GM19455 (cell line): ENCODE measurements around the gene DSTN.

Experiments used
- ATAC-seq: cut with Tn5 transposase; IDR thresholded peaks from one replicate; pipeline ENCODE4 v1.9.1; 2021; ENCODE audit not compliant: unreplicated experiment

DSTN gene

DNA sequence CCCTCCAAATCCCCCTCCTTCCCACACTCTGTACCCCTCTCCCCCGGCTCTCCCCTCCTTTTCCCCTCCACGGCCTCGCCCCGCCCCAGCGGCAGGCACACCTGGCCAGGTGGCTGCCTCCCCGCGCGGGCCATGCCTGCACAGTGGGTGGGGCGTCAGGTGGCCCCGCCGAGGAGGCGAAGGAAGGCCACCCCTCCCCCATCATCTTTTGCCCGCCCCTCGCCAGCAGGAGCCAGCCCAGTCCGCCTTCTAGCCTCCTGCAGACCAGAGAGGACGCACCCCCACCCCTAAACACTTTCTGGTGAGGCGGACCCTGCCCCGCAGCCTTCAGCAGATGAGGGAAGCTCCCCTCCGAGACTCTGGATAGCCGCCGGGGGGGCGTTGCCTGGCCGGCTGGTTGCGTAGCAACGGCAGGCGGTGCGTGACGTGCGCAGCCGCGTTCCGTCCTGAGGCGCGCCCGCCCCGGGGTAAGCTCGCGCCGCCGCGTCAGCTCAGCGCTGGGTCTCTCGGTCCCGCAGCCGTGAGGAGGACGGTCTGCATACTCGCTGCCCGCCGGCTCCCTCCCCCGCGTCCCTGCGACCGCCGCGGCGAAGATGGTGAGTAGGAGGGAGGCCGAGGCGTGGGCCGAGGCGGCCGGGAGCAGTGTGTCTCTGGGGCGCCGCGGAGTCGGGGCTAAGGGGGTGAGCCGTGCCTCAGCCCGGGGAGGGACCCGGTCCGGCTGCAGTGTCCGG lies at the start of gene DSTN:
TSS of gene DSTN (plus strand) at position 460 of the 731 bp plus-strand sequence. CDS start at position 594, 134 bp downstream.
- ATAC-seq: peak; percentile 94

DNA sequence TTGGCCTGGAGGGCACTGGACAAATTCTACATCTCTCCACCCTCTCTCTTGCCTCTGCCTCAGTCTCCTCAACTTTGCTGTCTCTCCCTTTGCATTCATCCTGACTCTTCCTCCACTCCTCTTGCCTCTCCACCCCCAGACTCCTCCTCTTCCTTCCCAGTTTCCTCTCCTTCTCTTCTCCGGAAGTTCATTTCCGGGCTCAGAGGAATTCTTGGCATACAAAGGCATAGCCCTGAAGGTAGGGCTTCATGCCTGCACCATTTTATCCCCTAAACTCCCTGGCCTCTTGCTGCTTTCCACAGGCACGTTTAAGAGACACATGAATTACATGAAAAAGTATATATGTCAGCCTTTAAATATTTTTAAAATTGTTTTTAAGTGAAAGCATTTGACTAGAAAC lies 49.3 kb upstream of the DSTN start:
- ATAC-seq: no peak

DNA sequence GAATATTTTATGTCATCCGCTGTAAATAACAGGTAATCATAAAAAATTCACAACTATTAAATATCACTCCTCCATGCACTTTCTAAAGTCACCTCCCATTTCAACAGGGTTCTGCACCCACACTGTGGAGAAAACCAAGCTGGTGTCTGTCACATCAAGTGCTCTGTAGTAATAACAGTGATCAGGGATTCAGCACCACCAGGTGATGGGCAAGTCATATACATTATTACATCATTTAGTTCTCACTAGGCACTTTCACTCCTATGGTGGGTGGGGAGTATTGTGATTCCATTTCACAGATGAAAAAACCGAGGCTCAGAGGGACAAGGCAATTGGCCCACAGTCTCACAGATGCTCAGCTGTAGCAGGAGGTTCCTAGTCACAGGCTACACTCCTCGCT lies 47.3 kb upstream of the DSTN start:
- ATAC-seq: no peak

DNA sequence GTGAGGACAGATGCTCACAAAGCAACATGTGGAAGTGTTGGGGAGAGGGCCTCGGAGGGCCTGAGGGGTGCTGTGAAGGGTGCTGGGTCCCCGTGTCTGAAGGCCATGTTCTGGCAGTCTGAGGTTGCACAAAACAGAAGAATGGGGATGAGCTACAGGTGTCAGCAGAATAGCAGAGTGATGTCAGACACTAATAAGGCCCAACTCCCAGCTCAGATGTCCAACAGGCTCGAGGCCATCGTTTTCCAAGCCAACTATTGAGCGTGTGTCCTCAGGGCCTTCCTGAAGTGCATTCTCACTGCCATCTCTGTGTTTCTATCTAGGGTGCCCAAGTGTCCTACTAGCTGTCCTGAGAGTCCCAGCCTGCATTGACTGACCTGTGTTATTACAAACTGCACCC lies 46.5 kb upstream of the DSTN start:
- ATAC-seq: no peak

DNA sequence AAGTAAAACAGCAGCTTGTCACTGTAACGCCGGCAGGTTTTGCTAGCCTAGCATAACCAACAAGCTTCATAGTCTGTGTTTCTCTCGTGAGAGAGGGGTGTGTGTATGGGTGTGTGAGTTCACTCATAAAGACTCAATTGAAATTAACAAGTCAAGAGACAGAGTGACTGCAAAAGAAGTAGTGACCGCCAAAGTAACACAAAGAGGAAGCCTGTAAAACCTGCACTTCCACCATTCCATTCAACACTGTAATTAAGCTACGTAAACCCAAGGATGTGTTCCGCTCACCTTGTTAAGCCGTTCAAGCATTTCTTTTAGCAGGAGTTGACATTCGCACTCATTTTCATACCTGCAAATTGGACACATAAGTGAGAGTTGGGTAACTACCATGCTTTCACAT lies 45.3 kb upstream of the DSTN start:
- ATAC-seq: no peak

DNA sequence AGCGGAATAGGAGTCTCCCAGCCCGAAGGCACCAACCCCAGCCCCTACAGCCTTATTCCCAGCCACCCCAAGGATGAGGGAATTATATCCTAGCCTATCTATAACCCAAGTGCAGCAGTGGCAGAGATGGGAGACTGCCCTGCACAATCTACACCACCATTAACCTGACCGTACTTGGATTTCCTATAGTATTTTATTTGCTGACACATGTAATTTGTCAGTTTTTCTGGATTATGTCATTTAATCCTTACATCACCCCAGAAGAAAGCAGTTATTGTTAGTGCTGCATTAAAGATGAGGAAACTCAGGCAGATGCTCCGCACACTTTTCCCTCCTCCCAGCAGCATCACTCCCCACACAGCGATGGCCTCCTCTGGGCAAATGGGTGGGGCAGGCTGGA lies 44.7 kb upstream of the DSTN start:
- ATAC-seq: no peak

DNA sequence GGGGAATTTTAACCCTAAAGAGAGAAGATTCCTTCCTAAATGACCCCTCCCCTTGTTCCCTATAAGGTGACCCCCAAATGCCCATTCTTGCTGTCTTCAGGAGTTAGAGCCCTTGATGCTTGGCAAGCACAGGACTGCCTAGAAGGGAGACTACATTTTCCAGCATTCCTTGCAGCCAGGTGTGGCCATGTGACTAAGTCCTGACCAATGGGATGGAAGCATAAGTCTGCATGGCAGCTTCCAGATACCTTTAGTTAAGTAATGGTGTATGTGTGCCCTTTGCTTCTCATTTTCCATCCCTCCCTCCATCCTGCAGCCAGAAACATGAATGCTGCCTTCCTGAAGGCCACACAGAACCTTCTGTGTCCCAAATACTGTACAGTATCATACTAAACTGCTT lies 44.2 kb upstream of the DSTN start:
- peak; percentile 64 for ATAC-seq

DNA sequence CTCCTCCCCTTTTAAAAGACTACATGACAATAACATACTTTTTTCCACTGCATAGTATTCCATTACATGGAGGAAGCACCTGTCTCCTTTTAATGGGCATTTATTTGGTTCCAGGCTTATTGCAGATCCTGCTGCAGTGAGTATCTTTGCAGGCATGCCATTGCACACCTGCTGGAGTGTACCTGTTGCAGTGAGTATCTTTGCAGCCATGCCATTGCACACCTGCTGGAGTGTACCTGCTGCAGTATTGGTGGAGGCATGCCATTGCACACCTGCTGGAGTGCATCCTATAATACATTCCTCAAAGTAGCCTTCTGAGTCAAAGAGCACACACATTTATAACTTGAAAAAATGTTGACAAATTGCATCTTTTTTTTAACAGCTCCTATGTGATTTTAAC lies 40.3 kb upstream of the DSTN start:
- ATAC-seq: no peak

DNA sequence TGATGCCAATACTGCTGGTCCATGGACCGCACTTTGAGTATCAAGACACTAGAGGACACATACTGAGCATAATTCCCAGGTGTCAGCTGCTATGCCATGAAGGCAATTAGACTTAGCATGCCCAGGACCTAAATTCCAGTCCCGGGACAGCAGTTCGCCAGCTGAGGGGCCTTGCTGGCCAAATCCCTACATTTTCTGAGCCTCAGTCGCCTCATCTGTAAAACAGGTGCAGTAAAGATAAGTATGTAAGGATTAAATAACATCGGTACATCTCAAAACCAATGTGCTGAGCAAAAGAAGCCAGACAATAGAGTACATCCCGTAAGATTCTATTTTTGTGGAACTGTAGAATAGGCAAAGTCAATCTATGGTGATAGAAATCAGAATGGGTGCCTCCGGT lies 39.7 kb upstream of the DSTN start:
- ATAC-seq: no peak

DNA sequence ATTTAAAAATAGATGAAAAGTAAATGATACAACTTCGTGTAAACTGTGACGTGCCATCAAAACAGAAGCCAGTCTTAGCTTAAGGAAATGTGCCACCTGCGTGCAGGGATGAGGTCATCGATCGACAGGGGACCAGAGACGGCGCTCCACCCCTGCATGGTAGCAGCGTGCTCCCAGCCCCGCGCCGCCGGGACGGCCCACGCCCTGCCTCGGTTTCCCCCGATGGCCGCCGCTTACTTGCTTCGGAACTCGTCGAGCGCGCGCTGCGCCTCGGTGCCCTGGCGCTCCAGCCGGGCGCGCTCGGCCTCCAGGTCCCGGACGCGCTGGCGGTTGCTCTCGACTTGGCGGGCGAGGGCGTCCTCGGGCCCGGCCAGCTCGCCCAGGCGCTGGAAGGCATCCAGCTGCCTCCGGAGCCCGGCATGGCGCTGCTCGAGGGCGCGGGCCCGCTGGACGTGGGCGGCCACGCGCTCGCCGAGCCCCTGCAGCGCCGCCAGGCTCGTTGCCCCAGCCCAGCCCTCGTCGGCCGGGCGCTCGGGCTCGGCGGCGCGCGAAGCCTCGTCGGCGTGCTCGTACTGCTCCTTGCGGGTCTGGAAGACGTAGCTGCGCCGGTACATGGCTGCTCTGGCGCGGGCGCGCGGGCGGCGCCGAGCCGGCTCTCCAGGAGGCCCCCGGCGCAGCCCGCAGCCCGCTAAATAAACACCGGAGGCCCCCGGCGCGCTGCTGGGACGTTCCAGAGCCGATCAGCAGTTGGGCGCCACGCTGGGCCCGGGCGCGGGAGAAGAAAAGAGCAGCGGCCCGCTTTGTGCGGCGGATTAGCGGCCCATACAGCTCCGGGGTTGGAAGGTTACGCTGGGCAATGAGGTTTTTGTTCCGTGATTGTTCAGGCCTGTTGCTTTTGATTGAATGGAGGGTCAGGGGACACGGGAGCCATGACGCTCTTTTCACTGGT lies 38.9 kb upstream of the DSTN start, which contains the start of gene BFSP1:
TSS of gene BFSP1 (minus strand) at position 664 of the 949 bp plus-strand sequence. CDS start at position 614, 50 bp downstream.
- ATAC-seq: no peak

DNA sequence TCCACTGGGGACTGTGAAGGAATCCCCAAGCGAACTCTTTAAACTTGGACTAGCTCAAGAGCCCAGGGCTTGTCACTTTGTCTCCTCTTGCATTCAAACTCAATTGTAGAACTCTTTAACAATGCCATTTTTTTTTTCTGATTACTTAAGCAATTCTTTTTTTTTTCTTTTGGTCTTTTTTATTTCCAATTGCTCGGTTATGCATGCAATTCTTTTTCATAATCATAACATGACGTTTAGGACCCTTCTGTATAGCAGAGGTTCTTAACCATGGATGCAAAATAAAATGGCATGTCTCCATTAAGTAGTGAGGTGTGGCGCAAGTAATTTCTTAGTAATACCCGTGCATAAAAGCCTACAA lies 38.2 kb upstream of the DSTN start:
- ATAC-seq: no peak

DNA sequence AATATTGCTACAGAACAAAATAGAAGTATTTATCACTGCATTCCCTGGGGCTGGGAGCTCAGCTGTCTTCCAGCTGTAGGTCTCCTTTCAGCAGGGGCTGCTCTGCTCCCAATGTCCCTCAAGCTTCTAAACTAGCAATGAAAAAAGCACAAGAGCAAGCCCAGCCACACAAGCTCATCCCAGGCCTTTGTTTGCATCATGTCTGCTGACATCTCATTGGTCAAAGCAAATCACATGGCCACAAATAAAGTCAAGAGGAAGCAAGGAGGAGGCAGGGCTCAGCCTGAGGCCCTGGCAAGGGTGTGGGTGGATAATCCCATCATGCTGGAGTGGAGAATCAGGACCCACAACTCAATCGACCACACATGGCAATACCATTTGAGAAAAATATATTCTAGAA lies 36.5 kb upstream of the DSTN start:
- ATAC-seq: no peak

DNA sequence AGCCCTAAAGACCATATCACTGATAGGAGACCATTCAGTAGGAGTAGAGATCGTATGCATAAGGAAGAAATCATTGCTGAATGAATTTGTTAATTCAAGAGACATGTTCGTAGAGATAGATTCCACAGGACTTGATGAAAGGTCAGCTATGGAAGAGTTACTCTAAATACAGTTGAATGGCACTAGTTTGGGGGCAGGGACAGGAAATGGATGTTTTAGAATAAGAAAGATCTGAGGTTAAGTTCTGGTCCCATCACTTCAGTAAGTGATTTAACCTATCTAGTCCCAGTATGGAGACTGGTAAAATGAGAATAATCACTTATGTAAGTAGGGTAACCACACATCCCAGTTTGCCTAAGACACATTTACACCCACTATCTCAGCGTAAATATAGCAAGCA lies 35.8 kb upstream of the DSTN start:
- no peak for ATAC-seq

DNA sequence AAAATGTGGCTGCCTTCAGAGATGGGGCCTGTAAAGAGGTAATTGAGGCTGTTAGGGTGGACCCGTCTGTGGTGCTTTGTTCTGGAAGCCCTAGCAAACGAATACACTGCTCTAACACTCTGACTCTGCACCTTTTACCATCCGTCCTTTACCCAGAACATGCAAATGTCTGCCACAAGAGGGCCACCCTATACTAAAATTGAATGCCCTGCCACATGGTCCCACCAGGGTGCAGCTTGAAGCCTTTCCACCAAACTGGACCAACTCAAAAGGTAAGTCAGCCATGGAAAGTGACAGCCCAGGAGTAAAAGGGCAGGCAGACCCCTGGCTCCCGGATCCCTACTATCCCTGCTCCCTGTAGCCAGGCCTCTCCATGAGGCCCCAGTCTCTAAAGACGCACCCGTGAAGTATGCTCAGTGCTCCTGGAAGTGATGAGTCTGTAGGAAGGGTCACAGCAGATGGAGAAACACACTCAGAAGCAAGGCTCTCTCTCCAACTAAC lies 32.9 kb upstream of the DSTN start:
- ATAC-seq: peak; percentile 87

DNA sequence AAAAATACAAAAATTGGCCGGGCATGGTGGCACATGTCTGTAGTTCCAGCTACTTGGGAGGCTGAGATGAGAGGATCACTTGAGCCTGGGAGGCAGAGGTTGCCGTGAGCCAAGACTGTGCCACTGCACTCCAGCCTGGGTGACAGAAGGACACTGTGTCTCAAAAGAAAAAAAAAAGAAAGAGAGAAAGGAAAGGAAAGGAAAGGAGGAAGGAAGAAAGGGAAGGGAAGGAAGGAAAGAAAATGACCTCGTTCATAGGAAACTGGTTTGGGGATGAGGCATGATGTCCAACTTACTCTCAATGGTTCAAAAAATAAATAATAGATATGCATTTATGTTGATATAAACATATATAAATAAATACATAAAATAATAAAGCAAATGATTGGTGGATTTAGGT lies 31.9 kb upstream of the DSTN start:
- no peak for ATAC-seq

DNA sequence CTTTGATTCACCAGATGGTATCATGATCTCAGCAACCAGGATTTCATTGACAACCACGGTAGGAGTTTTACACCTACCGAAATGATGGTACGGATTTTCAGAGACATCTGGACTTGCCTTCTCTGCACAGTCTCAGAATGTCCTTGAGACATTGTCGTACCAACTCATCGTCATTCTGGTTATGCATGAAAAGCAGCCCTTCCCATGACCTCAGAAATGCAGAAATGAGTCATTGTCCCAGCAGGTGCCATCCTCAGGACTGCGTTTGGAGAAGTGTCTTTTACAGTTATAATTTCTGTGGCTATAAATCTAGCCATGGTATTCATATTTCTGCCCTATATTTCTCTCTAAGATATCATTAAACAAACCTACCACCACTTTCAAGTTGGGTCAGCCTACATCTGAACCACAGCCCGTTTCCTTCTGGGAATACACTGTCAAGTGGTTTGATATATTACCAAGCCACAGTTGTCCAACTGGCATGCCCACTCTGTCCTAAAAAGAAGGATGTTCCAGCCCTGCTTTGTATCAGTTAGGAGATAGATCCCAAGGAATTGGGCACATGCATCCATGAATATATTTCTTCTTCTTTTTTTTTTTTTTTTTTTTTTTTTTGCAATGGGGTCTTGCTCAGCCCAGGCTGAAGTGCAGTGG lies 31.2 kb upstream of the DSTN start:
- no peak for ATAC-seq

DNA sequence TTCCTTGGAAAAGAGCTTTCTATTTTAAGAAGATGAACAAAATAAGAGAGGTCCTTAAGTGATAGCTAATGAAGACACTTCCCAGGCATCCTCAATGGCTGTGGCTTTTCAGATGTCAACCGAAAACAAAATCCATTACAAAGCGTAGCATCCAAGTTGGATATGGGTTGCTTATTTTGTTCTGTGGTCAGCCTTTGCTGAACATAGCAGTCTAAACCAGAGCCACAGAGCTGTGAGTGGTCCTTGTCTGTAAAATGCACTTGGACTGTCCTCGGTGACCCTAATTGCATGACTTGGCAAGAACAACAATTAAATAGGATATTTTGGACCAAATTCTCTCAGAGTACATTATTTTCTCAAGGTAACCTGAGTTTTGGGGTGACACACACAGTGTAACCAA lies 28.3 kb upstream of the DSTN start:
- ATAC-seq: no peak

DNA sequence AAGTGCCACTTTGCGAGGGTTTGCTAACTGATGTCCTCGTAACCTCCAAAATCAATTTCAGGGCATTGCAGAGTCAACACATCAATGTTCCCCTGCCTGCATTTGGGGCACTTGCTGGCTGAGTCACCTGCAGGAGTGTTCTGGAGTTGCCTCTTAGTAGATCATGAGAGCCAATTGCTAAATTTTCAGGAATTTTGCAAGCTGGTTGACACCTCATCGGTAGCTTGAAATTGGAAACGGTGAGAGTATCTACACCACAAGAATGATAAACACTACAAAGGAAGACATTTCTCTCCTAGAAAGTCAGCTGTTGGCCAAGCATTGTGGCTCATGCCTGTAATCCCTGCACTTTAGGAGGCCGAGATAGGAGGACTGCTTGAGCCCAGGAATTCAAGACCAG lies 27.9 kb upstream of the DSTN start:
- no peak for ATAC-seq

DNA sequence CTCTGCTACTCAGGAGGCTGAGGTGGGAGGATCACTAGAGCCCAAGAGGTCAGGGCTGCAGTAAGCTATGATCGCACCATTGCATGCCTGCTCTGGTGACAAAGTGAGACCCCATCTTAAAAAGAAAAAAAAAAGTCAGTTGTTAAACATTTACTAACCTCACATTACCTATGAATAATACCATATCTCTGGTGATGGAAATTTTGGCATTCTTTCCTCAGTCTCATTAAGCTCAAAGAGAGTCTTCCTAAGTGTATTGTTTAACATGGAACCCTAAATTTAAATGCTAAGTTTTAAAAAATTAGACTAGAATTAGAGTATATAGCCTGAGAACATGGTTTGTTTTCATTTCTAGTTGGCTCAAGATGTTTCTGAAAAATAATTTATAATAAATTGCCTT lies 27.4 kb upstream of the DSTN start:
- ATAC-seq: no peak

DNA sequence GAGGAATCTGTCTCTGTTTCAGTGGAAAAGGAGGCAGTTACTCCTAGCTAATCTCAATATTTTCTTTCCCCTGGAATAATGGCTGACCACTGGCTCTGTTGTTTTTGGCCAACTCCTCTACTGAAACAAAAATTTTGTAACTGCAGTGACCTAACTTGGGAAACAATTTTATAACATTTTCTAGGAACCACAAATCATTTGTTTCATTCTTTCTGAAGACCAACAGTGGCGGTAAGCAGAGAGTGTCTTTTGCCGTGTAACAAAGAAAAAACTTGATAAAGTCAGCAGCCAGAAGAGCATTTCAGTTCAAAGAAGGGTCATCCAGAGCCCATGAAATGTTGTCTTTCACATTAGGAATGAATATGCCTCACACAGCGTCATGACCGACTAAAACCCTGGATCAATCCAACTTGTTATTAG lies 26.9 kb upstream of the DSTN start:
- no peak for ATAC-seq

DNA sequence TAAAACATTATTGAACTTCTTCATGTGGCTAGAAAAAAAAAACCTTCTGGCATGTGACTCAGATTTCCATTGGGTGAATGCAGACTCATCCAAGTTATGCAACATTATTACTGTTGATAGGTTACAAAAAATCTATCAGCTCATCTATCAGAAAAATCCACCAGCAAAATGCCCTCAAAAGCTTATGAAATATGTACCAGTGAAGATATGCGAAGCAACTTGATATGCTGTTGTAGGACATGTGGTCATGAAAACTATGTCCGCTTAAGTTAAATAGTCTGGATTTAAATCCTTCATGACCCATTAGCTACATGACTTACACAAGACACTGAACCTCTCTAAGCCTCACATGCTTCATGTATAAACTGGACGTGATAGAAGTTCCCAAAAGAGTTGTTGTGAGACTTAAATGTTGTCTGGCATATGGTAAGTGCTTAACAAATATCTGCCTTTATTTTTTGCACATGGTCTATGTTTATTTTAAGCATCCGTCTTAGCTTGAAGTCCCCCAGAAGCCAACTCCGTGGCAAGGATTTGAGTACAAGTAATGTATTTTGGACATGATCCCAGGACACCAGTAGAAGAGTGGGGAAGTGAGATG lies 26.2 kb upstream of the DSTN start:
- ATAC-seq: no peak
